ENCODE results near the gene PRRX2.

PRRX2 gene

DNA sequence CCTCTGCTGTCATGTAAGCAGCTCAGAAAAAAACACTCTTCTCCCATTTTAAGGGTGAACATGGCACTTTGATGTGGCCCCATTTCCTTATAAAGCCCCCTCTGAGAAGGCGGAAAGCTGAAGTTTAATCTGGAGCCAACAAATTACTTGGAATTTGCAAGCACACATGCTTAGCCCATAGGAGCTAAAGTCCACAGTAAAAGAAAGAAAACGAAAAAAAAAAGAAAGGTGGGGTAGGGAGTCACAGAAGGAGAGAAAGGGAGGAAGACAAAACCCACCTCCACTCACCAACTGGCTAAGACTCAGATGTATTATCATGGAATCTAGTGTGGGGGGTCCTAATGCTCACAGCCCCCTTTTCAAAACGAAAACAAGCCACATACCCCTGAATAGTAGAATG lies 30.4 kb downstream of the PRRX2 start:
- TF ChIP-seq, protein P1, sequence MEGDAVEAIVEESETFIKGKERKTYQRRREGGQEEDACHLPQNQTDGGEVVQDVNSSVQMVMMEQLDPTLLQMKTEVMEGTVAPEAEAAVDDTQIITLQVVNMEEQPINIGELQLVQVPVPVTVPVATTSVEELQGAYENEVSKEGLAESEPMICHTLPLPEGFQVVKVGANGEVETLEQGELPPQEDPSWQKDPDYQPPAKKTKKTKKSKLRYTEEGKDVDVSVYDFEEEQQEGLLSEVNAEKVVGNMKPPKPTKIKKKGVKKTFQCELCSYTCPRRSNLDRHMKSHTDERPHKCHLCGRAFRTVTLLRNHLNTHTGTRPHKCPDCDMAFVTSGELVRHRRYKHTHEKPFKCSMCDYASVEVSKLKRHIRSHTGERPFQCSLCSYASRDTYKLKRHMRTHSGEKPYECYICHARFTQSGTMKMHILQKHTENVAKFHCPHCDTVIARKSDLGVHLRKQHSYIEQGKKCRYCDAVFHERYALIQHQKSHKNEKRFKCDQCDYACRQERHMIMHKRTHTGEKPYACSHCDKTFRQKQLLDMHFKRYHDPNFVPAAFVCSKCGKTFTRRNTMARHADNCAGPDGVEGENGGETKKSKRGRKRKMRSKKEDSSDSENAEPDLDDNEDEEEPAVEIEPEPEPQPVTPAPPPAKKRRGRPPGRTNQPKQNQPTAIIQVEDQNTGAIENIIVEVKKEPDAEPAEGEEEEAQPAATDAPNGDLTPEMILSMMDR (IDR thresholded peaks at IDR 0.05; ENCODE audit: low read depth, low read length, missing control alignments): no peak
- DNase-seq (ENCODE audit: extremely low read depth, low read depth): no peak

DNA sequence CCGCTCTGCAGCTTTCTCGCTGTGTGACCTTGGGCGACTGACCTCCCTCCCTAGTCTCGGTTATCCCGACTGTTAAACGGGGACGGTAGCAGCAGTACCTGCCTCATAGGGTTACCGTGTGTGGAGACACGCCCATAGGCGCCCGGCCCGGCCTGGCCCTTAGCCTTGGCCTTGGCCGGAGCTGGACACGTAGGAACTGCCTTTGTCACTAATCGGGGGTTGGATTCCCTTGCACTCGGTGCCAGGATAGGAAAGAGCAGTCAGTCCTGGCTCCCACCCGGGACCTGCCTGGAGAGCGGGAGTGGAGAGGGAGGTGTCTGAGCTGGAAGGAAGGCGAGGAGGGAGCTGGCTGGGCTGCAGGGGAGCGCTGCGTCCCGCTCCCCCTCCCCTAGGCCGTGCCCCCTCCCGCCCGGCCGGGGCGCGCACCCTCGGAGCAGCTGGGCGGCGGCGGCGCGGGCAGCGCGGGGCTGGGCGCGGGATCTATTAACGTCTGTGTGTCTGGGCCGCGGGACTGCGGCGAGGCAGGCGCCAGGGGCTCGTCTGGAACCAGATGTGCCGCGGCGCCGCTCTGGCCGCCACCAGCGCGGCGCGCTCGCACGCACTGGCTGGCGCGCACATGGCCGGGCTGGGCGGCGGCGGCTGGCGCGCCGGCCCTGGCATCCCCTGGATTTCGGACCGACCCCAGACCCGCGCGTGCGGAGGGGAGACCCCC lies 31.7 kb downstream of the PRRX2 start:
- TF ChIP-seq, protein P1 (IDR thresholded peaks at IDR 0.05; ENCODE audit: low read depth, low read length, missing control alignments): no peak
- peak overlapping the region; percentile 37 for H3K4me3 ChIP-seq (replicated peaks; ENCODE audit: low read depth, low read length)
- DNase-seq (ENCODE audit: extremely low read depth, low read depth): no peak

More for the DNA sequence above, 30.4 kb downstream of the PRRX2 start:
- H3K4me3 ChIP-seq (replicated peaks; ENCODE audit: low read depth, low read length): no peak overlapping the region

DNA sequence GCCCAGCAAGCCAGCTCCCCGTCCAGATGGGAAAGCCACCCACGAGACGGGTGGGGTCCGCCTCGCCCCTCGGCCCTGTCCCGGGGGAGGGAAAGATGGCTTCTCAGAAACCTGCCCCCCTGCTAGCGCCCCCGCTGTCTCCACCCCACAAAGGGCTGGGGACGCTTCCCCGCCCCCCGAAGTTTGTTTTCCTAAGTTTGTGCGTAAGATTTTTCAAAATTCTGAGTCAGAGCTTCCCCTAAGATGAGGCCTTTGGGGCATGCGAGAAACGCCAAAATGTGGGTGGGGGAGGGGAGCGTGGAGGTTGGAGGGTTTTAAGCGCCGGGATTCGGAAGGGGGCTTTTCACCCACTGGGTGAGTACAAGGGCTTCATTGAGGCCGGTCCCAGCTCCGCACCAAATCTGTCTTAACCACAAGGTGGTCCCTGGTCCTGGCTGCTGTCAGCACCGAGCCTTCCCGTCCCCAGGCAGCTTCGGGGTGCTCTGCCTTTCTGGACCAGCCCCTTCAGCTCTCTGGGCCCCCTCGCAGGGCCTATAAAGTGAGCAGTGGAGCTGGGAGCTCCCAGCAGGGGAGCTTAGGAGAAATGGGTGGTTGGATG lies 32.3 kb downstream of the PRRX2 start:
- DNase-seq (ENCODE audit: extremely low read depth, low read depth): peak; percentile 67
- TF ChIP-seq, protein P1 (IDR thresholded peaks at IDR 0.05; ENCODE audit: low read depth, low read length, missing control alignments): no peak
- peak overlapping the region; percentile 31 for H3K4me3 ChIP-seq (replicated peaks; ENCODE audit: low read depth, low read length)

DNA sequence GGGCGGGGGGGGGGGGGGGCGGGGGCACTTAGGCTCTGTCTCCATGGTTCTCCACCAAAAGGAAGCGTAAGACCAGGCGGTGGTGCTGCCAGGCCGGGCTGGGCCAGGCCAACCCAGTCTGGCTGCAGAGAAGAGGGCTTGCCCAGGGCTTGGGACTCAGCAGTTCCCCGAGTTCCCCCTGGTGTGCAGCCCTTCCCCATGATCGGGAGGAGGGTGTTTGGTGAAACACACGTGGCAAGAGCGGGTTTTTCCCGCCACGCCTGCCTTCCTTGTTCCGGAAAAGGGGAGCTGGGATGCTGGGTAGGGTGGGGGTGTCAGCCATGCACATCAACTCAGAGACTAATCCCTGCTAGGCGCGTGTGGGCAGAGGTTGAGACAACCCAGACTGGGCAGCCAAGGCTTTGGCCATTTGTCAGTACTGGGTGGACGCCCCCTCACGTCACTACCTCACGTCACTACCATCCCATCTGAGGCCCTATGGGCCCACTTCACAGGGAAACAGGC lies 32.9 kb downstream of the PRRX2 start:
- DNase-seq (ENCODE audit: extremely low read depth, low read depth): no peak
- TF ChIP-seq, protein P1 (IDR thresholded peaks at IDR 0.05; ENCODE audit: low read depth, low read length, missing control alignments): no peak
- no peak overlapping the region for H3K4me3 ChIP-seq (replicated peaks; ENCODE audit: low read depth, low read length)

DNA sequence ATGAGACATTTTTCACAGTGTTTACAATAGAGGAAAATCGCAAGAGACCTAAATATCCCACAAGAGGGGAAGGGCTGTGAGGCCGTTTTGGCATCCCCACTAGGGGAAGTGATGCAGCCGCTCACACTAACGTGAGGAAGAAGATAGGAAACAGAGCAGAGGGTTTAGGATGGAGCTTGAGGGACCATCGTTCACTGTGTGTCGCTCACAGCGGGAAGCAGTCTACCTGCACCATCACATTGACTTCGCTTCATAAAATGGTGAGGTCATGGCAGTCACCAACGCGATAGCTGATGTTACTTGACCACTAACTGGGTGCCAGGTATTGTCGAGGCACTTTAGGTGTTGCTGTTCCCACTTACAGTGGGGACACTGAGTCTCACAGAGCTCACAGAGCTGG lies 35.6 kb downstream of the PRRX2 start:
- H3K4me3 ChIP-seq (replicated peaks; ENCODE audit: low read depth, low read length): no peak overlapping the region
- TF ChIP-seq, protein P1 (IDR thresholded peaks at IDR 0.05; ENCODE audit: low read depth, low read length, missing control alignments): no peak
- no peak for DNase-seq (ENCODE audit: extremely low read depth, low read depth)

DNA sequence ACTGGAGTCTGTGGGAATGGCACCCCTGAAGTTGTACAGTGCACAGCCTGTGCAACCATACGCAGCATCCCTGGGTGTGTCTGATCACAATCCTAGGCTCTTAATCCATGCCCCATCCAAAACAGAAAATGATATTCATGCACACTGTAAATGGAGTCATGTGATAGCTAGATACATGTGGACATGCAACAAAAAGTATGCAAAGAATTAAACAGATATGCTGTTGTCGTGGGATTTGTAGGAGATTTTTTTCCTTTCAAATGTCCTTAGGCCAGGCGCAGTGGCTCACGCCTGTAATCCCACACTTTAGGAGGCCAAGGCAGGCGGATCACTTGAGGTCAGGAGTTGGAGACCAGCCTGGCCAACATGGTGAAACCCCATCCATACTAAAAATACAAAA lies 36.1 kb downstream of the PRRX2 start:
- TF ChIP-seq, protein P1 (IDR thresholded peaks at IDR 0.05; ENCODE audit: low read depth, low read length, missing control alignments): no peak
- no peak for DNase-seq (ENCODE audit: extremely low read depth, low read depth)
- no peak overlapping the region for H3K4me3 ChIP-seq (replicated peaks; ENCODE audit: low read depth, low read length)
